ENCODE results near the gene RAB43. TPM values are rescaled to one million over a fixed set of nuclear protein-coding genes. Genes with fewer than 3 reads are reported as not detected.

RAB43 gene
- total and polyA plus RNA-seq, 12 donors = 0.96 to 8.2 (median 4.0) TPM

- H3K9me3 ChIP-seq = peaks cover 0 to 33% (median 0%) of the 10 kb centered on the region in 11 donors
- peaks cover 0 to 15% (median 6%) of the 10 kb centered on the region in 7 donors for H3K27me3 ChIP-seq
- WGBS, 2 donors = 88 to 89% methylated on average over 15 of the region's 15 CpGs
- no peak overlapping the region for H3K27ac ChIP-seq
- intact Hi-C loops (cut with DNase I) = loop anchor here in 1 of 10 donors (10.0 kb wide), 1 partner anchor 56 kb away; no protein-coding TSS in a partner anchor
- H3K4me1 ChIP-seq = peaks cover 0 to 11% (median 5%) of the 10 kb centered on the region in 9 donors
- DNase-seq = no peak
- H3K4me3 ChIP-seq = no peak overlapping the region
- peaks cover 0 to 40% (median 0%) of the 10 kb centered on the region in 9 donors for H3K36me3 ChIP-seq
- ATAC-seq = no peak
- no peak for TF ChIP-seq CTCF (IDR thresholded peaks at IDR 0.05)
Measured at GRCh38 chr3:129040579-129041300, 80.9 kb downstream of the RAB43 start.

GRCh38 chr3:129040039-129040336 is 81.6 kb downstream of the RAB43 start:
- DNase-seq = no peak
- H3K9me3 ChIP-seq = peaks cover 0 to 27% (median 0%) of the 10 kb centered on the region in 11 donors
- TF ChIP-seq CTCF (IDR thresholded peaks at IDR 0.05) = no peak
- no peak overlapping the region for H3K27ac ChIP-seq
- intact Hi-C loops (cut with DNase I) = loop anchor here in 1 of 10 donors (10.0 kb wide), 1 partner anchor 55 kb away; no protein-coding TSS in a partner anchor
- H3K27me3 ChIP-seq = peaks cover 0 to 9% (median 0%) of the 10 kb centered on the region in 7 donors
- peaks cover 0 to 47% (median 0%) of the 10 kb centered on the region in 9 donors for H3K36me3 ChIP-seq
- peaks cover 0 to 5% (median 0%) of the 10 kb centered on the region in 9 donors for H3K4me1 ChIP-seq
- H3K4me3 ChIP-seq = no peak overlapping the region
- 80 to 88% methylated on average over 3 of the region's 3 CpGs for WGBS, 2 donors
- ATAC-seq = no peak

- TF ChIP-seq CTCF (IDR thresholded peaks at IDR 0.05) = no peak
- H3K9me3 ChIP-seq = peaks cover 0 to 22% (median 0%) of the 10 kb centered on the region in 11 donors
- intact Hi-C loops (cut with DNase I) = loop anchor here in 2 of 10 donors (10.0 kb wide), 1 partner anchor 55 kb away; no protein-coding TSS in a partner anchor
- peak in 6 of 8 donors; percentile 25 to 70 (median 46) for ATAC-seq
- 69 to 73% methylated on average over 14 of the region's 14 CpGs for WGBS, 2 donors
- H3K36me3 ChIP-seq = peaks cover 0 to 53% (median 0%) of the 10 kb centered on the region in 9 donors
- no peak overlapping the region for H3K27ac ChIP-seq
- H3K4me1 ChIP-seq = peaks cover 0 to 5% (median 0%) of the 10 kb centered on the region in 9 donors
- DNase-seq = no peak
- H3K4me3 ChIP-seq = no peak overlapping the region
- H3K27me3 ChIP-seq = peaks cover 0 to 4% (median 0%) of the 10 kb centered on the region in 7 donors
Measured at GRCh38 chr3:129039271-129040038, 82.1 kb downstream of the RAB43 start.

GRCh38 chr3:129038121-129038855 is 83.3 kb downstream of the RAB43 start:
- Histone ChIP-seq H3K4me3 (no peak overlapping the region), H3K36me3 (peaks cover 0 to 64% (median 0%) of the 10 kb centered on the region in 9 donors), H3K27me3 (no peaks in the 10 kb centered on the region), H3K27ac (no peak overlapping the region), H3K4me1 (peaks cover 0 to 5% (median 0%) of the 10 kb centered on the region in 9 donors), H3K9me3 (peaks cover 0 to 10% (median 0%) of the 10 kb centered on the region in 11 donors)
- intact Hi-C loops (cut with DNase I) = loop anchor here in 1 of 10 donors (10.0 kb wide), 1 partner anchor 53 kb away; no protein-coding TSS in a partner anchor
- WGBS, 2 donors = 79 to 87% methylated on average over 10 of the region's 10 CpGs
- DNase-seq (no peak), ATAC-seq (no peak)
- TF ChIP-seq CTCF (IDR thresholded peaks at IDR 0.05) = no peak
